HepG2 (cell line): Measurements from ENCODE around the gene VAMP5. TPM values are rescaled to one million over a fixed set of nuclear protein-coding genes. Genes with fewer than 3 reads are reported as not detected.

Source experiments
- ATF1 ChIP-seq: IDR thresholded peaks from 2 replicates; pipeline ENCODE4 v1.6.1; 2016; ENCODE audit warnings: mild to moderate bottlenecking, control low read depth
- ELF4 ChIP-seq: sonication (generic); formaldehyde crosslinking; IDR thresholded peaks from 2 replicates; pipeline ENCODE4 v1.5.0; 2020; ENCODE audit warnings: missing genetic modification reagents, mild to moderate bottlenecking, moderate library complexity, borderline replicate concordance
- GZF1 ChIP-seq: sonication (generic); formaldehyde crosslinking; IDR thresholded peaks from 2 replicates; pipeline ENCODE4 v1.5.1; 2020; ENCODE audit warnings: mild to moderate bottlenecking, missing genetic modification reagents
- HNRNPLL ChIP-seq: fragments of 200-400 bp; formaldehyde crosslinking; IDR thresholded peaks from 2 replicates; pipeline ENCODE4 v1.6.1; 2017; ENCODE audit warnings: mild to moderate bottlenecking, low read depth, low read length; ENCODE audit not compliant: poor library complexity, severe bottlenecking
- JUND ChIP-seq: sonication (generic); formaldehyde crosslinking; IDR thresholded peaks from 2 replicates; pipeline ENCODE4 v1.8.0; 2022; ENCODE audit warnings: mild to moderate bottlenecking, missing genetic modification reagents
- NFATC3 ChIP-seq: sonication (generic); formaldehyde crosslinking; IDR thresholded peaks from 2 replicates; pipeline ENCODE4 v1.5.1; 2020; ENCODE audit warnings: mild to moderate bottlenecking, missing genetic modification reagents
- PCBP2 ChIP-seq: fragments of 200-400 bp; formaldehyde crosslinking; optimal IDR thresholded peaks from 2 replicates; pipeline ENCODE3; 2018; ENCODE audit warnings: low read length, low read depth; ENCODE audit not compliant: poor library complexity, severe bottlenecking
- ZFP1 ChIP-seq: IDR thresholded peaks from 2 replicates; pipeline ENCODE4 v1.6.1; 2016
- ZFP62 ChIP-seq: sonication (generic); formaldehyde crosslinking; IDR thresholded peaks from 2 replicates; pipeline ENCODE4 v1.4.0; 2020; ENCODE audit warnings: missing genetic modification reagents
- ZIK1 ChIP-seq: sonication (generic); formaldehyde crosslinking; IDR thresholded peaks from 2 replicates; pipeline ENCODE4 v1.5.0; 2020; ENCODE audit warnings: mild to moderate bottlenecking, low read depth, missing genetic modification reagents, borderline replicate concordance
- ZNF264 ChIP-seq: sonication (generic); formaldehyde crosslinking; IDR thresholded peaks from 2 replicates; pipeline ENCODE4 v1.4.0; 2020; ENCODE audit warnings: missing genetic modification reagents
- ZNF317 ChIP-seq: sonication (generic); formaldehyde crosslinking; IDR thresholded peaks from 2 replicates; pipeline ENCODE4 v1.5.0; 2020; ENCODE audit warnings: mild to moderate bottlenecking, missing genetic modification reagents
- ZNF569 ChIP-seq: sonication (generic); formaldehyde crosslinking; IDR thresholded peaks from 2 replicates; pipeline ENCODE4 v1.5.0; 2020; ENCODE audit warnings: mild to moderate bottlenecking, missing genetic modification reagents, moderate library complexity, borderline replicate concordance
- ZSCAN12 ChIP-seq: sonication (generic); formaldehyde crosslinking; IDR thresholded peaks from 2 replicates; pipeline ENCODE4 v1.9.0; 2021; ENCODE audit warnings: mild to moderate bottlenecking, missing genetic modification reagents
- polyA plus RNA-seq, 8 experiments: library from polyadenylated mRNA; depleted of rRNA in 3 of 8; stranded (reverse) in 7 of 8; unstranded in 1 of 8; fragments of >200 nt; fragmentation: Illumina TruSeq in 4 of 8; extraction: Trizol in 4 of 8; gene quantifications; 2 replicates each; pipeline versions ENCODE4 v1.2.1 to v1.2.3, GENCODE V29; 2011 to 2016; ENCODE audit warnings: low read depth in 4 of 8, missing spikeins in 1 of 8, mixed read lengths in 1 of 8; ENCODE audit not compliant: insufficient read depth in 1 of 8
- total RNA-seq, 5 experiments: library from RNA; depleted of rRNA; stranded (reverse); fragments of >200 nt; fragmentation: Illumina TruSeq; extraction: Trizol; gene quantifications; 2 replicates each; pipeline ENCODE4 v1.2.3, GENCODE V29; 2016; ENCODE audit warnings: low read depth in 1 of 5
- TF ChIP-seq, protein P1 (sequence below): sonication (generic); formaldehyde crosslinking; IDR thresholded peaks from 2 replicates; pipeline ENCODE4 v1.9.0; 2021; ENCODE audit warnings: missing genetic modification reagents, mild to moderate bottlenecking, borderline replicate concordance
- TF ChIP-seq, protein P2 (sequence below): sonication (generic); formaldehyde crosslinking; IDR thresholded peaks from 2 replicates; pipeline ENCODE4 v1.4.0; 2020; ENCODE audit warnings: mild to moderate bottlenecking, low read depth, missing genetic modification reagents
- TF ChIP-seq, protein P3 (sequence below): IDR thresholded peaks from 2 replicates; pipeline ENCODE4 v1.6.1; 2016; ENCODE audit warnings: low read depth, missing genetic modification reagents, missing compliant biosample characterization
- TF ChIP-seq, protein P4 (sequence below): IDR thresholded peaks from 2 replicates; pipeline ENCODE4 v1.6.1; 2012; ENCODE audit warnings: inconsistent platforms
- TF ChIP-seq, protein P5 (sequence below): sonication (generic); formaldehyde crosslinking; IDR thresholded peaks from 2 replicates; pipeline ENCODE4 v1.4.0; 2020; ENCODE audit warnings: mild to moderate bottlenecking, missing genetic modification reagents

The VAMP5 gene
- total and polyA plus RNA-seq, 2 of the 13 experiments (the other 11 are each of a cell fraction or from before 2014, with no cell fraction given) = 7.2 to 56.7 TPM

DNA sequence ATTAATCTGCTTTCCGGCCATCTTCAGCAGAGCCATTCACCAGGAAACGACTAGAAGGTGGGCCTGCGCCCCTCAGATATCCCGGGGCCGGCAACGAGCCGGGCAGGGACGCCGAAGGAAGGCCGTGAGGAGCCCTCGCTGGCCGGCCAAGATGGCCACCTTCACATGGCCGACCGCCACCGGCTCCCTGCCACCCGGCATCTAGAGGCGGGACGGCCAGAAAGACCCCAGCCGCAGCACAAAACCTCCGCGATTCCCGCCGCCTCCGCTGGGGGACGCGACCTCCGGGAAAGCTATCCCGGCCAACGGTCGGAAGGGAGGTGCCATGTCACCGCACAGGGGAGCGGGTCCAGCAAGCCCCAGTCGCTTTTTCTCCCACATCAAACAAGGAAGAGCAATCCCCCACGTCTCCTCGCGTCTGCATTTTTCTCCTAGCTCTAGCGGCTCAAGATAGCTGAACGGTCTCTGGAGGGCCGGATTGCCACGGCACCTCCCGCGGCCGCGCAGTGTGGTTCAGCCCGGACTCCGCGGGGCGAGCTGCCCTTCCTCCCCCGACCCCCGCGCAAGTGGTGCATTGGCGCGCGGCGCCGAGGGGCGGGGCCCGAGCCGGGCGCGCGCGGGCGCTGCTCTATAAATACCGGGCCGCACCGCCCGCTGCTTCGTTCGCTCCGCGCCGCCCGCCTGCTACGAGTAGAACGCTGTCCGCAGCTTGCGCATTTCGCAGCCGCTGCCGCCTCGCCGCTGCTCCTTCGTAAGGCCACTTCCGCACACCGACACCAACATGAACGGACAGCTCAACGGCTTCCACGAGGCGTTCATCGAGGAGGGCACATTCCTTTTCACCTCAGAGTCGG lies 45.5 kb upstream of the VAMP5 start, which contains the start of gene MAT2A (continued):
- TF ChIP-seq ZIK1 (CRISPR knock-in tag) (no peak; the same call in 1 of the 2 replicates), ZNF264 (CRISPR knock-in tag) (peak; percentile 79), ATF1 (CRISPR knock-in tag) (no peak), ZFP1 (CRISPR knock-in tag) (no peak; the same call in 1 of the 2 replicates), ELF4 (no peak), ZNF317 (CRISPR knock-in tag) (peak; percentile 90), ZNF569 (CRISPR knock-in tag) (peak; percentile 94; the same call in 1 of the 2 replicates), ZSCAN12 (CRISPR knock-in tag) (peak; percentile 95), HNRNPLL (peak; percentile 98), GZF1 (CRISPR knock-in tag) (no peak), ZFP62 (peak; percentile 82; the same call in 1 of the 2 replicates), JUND (CRISPR knock-in tag) (no peak; the same call in 1 of the 2 replicates), NFATC3 (CRISPR knock-in tag) (peak; percentile 95; the same call in 1 of the 2 replicates), PCBP2 (no peak)
- TF ChIP-seq, protein P1, sequence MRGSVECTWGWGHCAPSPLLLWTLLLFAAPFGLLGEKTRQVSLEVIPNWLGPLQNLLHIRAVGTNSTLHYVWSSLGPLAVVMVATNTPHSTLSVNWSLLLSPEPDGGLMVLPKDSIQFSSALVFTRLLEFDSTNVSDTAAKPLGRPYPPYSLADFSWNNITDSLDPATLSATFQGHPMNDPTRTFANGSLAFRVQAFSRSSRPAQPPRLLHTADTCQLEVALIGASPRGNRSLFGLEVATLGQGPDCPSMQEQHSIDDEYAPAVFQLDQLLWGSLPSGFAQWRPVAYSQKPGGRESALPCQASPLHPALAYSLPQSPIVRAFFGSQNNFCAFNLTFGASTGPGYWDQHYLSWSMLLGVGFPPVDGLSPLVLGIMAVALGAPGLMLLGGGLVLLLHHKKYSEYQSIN (CRISPR knock-in tag) = no peak
- TF ChIP-seq, protein P2, sequence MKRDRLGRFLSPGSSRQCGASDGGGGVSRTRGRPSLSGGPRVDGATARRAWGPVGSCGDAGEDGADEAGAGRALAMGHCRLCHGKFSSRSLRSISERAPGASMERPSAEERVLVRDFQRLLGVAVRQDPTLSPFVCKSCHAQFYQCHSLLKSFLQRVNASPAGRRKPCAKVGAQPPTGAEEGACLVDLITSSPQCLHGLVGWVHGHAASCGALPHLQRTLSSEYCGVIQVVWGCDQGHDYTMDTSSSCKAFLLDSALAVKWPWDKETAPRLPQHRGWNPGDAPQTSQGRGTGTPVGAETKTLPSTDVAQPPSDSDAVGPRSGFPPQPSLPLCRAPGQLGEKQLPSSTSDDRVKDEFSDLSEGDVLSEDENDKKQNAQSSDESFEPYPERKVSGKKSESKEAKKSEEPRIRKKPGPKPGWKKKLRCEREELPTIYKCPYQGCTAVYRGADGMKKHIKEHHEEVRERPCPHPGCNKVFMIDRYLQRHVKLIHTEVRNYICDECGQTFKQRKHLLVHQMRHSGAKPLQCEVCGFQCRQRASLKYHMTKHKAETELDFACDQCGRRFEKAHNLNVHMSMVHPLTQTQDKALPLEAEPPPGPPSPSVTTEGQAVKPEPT = peak; percentile 11; the same call in 1 of the 2 replicates
- TF ChIP-seq, protein P3, sequence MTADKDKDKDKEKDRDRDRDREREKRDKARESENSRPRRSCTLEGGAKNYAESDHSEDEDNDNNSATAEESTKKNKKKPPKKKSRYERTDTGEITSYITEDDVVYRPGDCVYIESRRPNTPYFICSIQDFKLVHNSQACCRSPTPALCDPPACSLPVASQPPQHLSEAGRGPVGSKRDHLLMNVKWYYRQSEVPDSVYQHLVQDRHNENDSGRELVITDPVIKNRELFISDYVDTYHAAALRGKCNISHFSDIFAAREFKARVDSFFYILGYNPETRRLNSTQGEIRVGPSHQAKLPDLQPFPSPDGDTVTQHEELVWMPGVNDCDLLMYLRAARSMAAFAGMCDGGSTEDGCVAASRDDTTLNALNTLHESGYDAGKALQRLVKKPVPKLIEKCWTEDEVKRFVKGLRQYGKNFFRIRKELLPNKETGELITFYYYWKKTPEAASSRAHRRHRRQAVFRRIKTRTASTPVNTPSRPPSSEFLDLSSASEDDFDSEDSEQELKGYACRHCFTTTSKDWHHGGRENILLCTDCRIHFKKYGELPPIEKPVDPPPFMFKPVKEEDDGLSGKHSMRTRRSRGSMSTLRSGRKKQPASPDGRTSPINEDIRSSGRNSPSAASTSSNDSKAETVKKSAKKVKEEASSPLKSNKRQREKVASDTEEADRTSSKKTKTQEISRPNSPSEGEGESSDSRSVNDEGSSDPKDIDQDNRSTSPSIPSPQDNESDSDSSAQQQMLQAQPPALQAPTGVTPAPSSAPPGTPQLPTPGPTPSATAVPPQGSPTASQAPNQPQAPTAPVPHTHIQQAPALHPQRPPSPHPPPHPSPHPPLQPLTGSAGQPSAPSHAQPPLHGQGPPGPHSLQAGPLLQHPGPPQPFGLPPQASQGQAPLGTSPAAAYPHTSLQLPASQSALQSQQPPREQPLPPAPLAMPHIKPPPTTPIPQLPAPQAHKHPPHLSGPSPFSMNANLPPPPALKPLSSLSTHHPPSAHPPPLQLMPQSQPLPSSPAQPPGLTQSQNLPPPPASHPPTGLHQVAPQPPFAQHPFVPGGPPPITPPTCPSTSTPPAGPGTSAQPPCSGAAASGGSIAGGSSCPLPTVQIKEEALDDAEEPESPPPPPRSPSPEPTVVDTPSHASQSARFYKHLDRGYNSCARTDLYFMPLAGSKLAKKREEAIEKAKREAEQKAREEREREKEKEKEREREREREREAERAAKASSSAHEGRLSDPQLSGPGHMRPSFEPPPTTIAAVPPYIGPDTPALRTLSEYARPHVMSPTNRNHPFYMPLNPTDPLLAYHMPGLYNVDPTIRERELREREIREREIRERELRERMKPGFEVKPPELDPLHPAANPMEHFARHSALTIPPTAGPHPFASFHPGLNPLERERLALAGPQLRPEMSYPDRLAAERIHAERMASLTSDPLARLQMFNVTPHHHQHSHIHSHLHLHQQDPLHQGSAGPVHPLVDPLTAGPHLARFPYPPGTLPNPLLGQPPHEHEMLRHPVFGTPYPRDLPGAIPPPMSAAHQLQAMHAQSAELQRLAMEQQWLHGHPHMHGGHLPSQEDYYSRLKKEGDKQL (CRISPR knock-in tag) = peak; percentile 74
- TF ChIP-seq, protein P4, sequence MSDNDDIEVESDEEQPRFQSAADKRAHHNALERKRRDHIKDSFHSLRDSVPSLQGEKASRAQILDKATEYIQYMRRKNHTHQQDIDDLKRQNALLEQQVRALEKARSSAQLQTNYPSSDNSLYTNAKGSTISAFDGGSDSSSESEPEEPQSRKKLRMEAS = peak; percentile 89
- TF ChIP-seq, protein P5, sequence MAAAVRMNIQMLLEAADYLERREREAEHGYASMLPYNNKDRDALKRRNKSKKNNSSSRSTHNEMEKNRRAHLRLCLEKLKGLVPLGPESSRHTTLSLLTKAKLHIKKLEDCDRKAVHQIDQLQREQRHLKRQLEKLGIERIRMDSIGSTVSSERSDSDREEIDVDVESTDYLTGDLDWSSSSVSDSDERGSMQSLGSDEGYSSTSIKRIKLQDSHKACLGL (CRISPR knock-in tag) = peak; percentile 67
